Activated CD4-positive, CD25-positive, alpha-beta regulatory T cell (primary cell): Measurements from ENCODE around the gene HMCES.
"Not testable (repeated sequence)": the region's sequence is repeated elsewhere in the genome, so short reads cannot be mapped to it uniquely, and the experiment has no call there.

Experiments
- DNase-seq, 4 experiments: peaks; one replicate each; lab custom pipeline; 2025; lab: John Stamatoyannopoulos, UW

Gene HMCES

DNA sequence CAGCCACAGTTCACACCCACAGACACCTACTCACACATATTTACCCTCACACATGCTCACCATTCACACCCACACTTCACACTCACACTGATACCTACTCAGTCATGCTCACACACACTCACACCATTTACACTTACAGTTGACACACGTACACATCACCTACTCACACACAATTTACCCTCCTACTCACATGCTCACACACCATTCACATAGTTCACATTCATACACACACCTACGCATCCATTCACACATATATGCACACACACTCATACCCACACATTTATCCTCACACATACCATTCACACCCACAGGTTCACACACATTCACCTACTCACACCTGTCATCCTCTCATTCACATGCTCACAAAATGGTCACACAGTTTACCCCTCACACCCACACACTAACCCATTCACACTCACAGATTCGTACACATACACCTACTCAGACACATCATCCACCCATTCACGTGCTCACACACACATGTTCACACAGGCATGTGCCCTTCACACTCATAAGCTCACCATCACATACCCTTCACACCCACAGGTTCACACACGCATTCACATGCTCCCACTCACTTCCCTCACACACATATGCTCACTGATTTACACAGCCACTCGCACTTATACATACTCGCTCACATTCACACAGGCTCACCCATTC is 42.3 kb downstream of the HMCES start:
- DNase-seq, result no peak

GRCh38 chr3:129321887-129322286 is 43.2 kb downstream of the HMCES start:
- DNase-seq, result no peak

- no peak for DNase-seq
These were observed 45.1 kb downstream of the HMCES start for GRCh38 chr3:129323651-129324294.

DNA sequence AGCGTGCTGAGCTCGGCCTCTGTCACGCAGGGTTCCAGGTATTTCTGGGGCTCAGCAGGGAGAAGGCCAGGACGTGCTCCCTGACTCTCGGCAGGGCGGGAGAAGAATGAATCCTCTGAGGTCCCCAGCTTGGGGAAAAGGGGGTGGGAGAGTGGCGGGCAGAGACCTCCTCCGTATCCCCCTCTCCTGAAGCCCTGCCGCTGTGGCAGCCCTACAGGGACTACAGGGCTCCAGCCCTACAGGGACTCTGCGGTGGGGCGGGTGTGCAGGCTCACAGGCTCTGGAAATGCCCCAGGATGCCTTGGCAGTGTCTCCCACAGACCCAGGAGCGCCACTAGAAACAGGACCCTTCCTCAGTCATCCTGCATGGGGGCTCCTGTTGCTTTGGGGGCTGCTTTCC is 46.2 kb downstream of the HMCES start:
- no peak for DNase-seq

GRCh38 chr3:129325383-129325782 is 46.7 kb downstream of the HMCES start:
- no peak for DNase-seq

- no peak for DNase-seq
These were observed 47.5 kb downstream of the HMCES start for GRCh38 chr3:129326138-129326537.

GRCh38 chr3:129326595-129326994 is 47.9 kb downstream of the HMCES start:
- no peak for DNase-seq

DNA sequence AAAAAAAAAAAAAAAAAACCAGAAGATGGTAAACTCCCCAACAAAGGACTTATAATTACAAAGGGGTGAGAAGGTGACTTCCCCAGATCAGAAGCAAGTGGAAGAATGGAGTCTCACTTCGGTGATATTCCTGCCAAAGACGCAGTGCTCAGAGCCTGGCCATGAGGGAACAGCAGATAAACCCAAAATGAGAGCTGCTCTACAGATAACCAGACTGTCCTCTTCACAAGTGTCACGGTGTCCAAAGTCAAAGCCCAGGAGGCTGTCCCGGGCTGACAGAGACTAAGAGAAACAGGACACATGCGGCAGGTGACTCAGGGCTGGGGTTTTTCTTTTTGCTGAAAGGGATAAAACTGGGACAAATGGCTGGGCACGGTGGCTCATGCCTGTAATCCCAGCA is 48.8 kb downstream of the HMCES start:
- DNase-seq, result no peak

GRCh38 chr3:129329858-129330257 is 51.2 kb downstream of the HMCES start:
- no peak for DNase-seq

GRCh38 chr3:129330409-129330808 is 51.7 kb downstream of the HMCES start:
- no peak for DNase-seq

DNA sequence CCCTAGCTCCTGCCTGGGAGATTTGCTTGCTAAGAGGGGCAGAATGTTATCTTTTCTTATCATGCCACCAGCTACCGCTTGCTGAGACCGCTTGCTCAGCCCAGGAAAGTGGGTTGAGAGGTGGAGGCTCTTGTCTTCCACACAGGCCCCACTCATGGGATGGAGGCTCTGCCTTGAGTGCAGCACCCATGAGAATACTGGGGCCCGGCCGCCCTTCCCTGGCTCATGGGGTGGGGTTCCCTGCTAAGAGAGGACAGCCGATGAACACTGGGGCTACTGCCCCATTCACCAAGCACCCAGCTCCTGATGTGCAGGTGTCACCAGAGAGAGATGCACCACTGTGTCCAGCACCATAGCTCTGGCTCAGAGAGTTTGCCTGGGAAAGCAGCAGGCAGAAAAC is 55.2 kb downstream of the HMCES start:
- DNase-seq, result no peak

- no peak for DNase-seq
These were observed 57.5 kb downstream of the HMCES start for GRCh38 chr3:129336093-129336706.

GRCh38 chr3:129337719-129338118 is 59.0 kb downstream of the HMCES start:
- DNase-seq, result not testable (repeated sequence)

- DNase-seq, result not testable (repeated sequence)
These were observed 60.5 kb downstream of the HMCES start for GRCh38 chr3:129339186-129339585.

DNA sequence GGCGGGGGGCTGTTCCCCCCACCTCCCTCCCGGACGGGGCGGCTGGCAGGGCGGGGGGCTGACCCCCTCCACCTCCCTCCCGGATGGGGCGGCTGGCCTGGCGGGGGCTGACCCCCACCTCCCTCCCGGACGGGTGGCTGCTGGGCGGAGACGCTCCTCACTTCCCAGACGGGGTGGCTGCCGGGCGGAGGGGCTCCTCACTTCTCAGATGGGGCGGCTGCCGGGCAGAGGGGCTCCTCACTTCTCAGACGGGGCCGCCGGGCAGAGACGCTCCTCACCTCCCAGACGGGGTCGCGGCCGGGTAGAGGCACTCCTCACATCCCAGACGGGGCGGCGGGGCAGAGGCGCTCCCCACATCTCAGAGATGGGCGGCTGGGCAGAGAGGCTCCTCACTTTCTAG is 61.2 kb downstream of the HMCES start:
- not testable (repeated sequence) for DNase-seq

GRCh38 chr3:129341331-129342141 is 62.9 kb downstream of the HMCES start:
- DNase-seq, result no peak

GRCh38 chr3:129343643-129344360 is 65.1 kb downstream of the HMCES start:
- DNase-seq, result peak in 1 of 4 experiments; percentile 12

- no peak for DNase-seq
These were observed 66.0 kb downstream of the HMCES start for GRCh38 chr3:129344540-129345220.

- no peak for DNase-seq
These were observed 66.6 kb downstream of the HMCES start for GRCh38 chr3:129345281-129345680.

GRCh38 chr3:129345971-129346370 is 67.3 kb downstream of the HMCES start:
- DNase-seq, result no peak
